Osteoblast (primary cell): ENCODE results near the gene CLSTN2. TPM values are rescaled to one million over a fixed set of nuclear protein-coding genes. Genes with fewer than 3 reads are reported as not detected.

Experiments used
- DNase-seq: peaks from one replicate; pipeline ENCODE4 v3.0.0; 2011; ENCODE audit warnings: low spot score, mixed read lengths; ENCODE audit not compliant: insufficient read length; ENCODE audit errors: missing footprints
- H2AFZ ChIP-seq: 2 replicates; pipeline ENCODE4 v1.6.0; 2011; ENCODE audit warnings: mild to moderate bottlenecking, low read length
- H3K27ac ChIP-seq: 2 replicates; pipeline ENCODE4 v1.5.1; 2011; ENCODE audit warnings: mild to moderate bottlenecking, low read depth, low read length, moderate library complexity
- H3K27me3 ChIP-seq: 2 replicates; pipeline ENCODE4 v1.6.0; 2012; ENCODE audit warnings: mild to moderate bottlenecking, control low read depth, inconsistent platforms, low read length, moderate library complexity; ENCODE audit not compliant: insufficient read depth
- H3K36me3 ChIP-seq: 2 replicates; pipeline ENCODE4 v1.5.1; 2011; ENCODE audit warnings: mild to moderate bottlenecking, low read length, control low read depth, moderate library complexity; ENCODE audit not compliant: insufficient read depth
- H3K4me1 ChIP-seq: 2 replicates; pipeline ENCODE4 v1.5.1; 2011; ENCODE audit warnings: mild to moderate bottlenecking, low read length, control low read depth, moderate library complexity; ENCODE audit not compliant: insufficient read depth
- H3K4me2 ChIP-seq: 2 replicates; pipeline ENCODE4 v1.6.0; 2011; ENCODE audit warnings: mild to moderate bottlenecking, low read length; ENCODE audit not compliant: insufficient read depth
- H3K4me3 ChIP-seq: fragments of 200-600 bp; sonication (generic); 3 replicates; pipeline ENCODE4 v1.5.1; 2012; ENCODE audit warnings: mild to moderate bottlenecking, low read length, inconsistent platforms; ENCODE audit not compliant: insufficient read depth
- H3K79me2 ChIP-seq: 2 replicates; pipeline ENCODE4 v1.6.0; 2012; ENCODE audit warnings: mild to moderate bottlenecking, low read length, control low read depth, inconsistent platforms; ENCODE audit not compliant: insufficient read depth
- H3K9me3 ChIP-seq: 2 replicates; pipeline ENCODE4 v1.5.1; 2011; ENCODE audit warnings: low read depth, low read length, control low read depth
- H4K20me1 ChIP-seq: 2 replicates; pipeline ENCODE4 v1.6.0; 2012; ENCODE audit warnings: mild to moderate bottlenecking, low read length, control low read depth; ENCODE audit not compliant: insufficient read depth
- total RNA-seq: library from RNA; depleted of rRNA; stranded (reverse); fragments of >200 nt; gene quantifications from 2 replicates; pipeline ENCODE4 v1.2.3, GENCODE V29; 2012
- TF ChIP-seq, protein P1 (sequence below): IDR thresholded peaks from 2 replicates; pipeline ENCODE4 v1.5.1; 2011; ENCODE audit warnings: mild to moderate bottlenecking, low read depth, low read length, moderate library complexity; ENCODE audit errors: extremely low read depth

Gene CLSTN2
- total RNA-seq, 1 donor, result under 0.01 TPM

- TF ChIP-seq, protein P1, sequence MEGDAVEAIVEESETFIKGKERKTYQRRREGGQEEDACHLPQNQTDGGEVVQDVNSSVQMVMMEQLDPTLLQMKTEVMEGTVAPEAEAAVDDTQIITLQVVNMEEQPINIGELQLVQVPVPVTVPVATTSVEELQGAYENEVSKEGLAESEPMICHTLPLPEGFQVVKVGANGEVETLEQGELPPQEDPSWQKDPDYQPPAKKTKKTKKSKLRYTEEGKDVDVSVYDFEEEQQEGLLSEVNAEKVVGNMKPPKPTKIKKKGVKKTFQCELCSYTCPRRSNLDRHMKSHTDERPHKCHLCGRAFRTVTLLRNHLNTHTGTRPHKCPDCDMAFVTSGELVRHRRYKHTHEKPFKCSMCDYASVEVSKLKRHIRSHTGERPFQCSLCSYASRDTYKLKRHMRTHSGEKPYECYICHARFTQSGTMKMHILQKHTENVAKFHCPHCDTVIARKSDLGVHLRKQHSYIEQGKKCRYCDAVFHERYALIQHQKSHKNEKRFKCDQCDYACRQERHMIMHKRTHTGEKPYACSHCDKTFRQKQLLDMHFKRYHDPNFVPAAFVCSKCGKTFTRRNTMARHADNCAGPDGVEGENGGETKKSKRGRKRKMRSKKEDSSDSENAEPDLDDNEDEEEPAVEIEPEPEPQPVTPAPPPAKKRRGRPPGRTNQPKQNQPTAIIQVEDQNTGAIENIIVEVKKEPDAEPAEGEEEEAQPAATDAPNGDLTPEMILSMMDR, result no peak
- H3K4me1 ChIP-seq, result no peaks in the 10 kb centered on the region
- DNase-seq, result peak; percentile 27
Observed at GRCh38 chr3:140493271-140493670, 558.3 kb downstream of the CLSTN2 start.

GRCh38 chr3:140494970-140495369 is 560.0 kb downstream of the CLSTN2 start:
- no peak overlapping the region for H3K4me2 ChIP-seq
- TF ChIP-seq, protein P1, result no peak

More at GRCh38 chr3:140493271-140493670, 558.3 kb downstream of the CLSTN2 start:
- no peak overlapping the region for H3K4me2 ChIP-seq
- no peaks in the 10 kb centered on the region for H4K20me1 ChIP-seq
- H3K79me2 ChIP-seq, result no peaks in the 10 kb centered on the region
- no peak overlapping the region for H3K4me3 ChIP-seq
- no peak overlapping the region for H2AFZ ChIP-seq
- H3K9me3 ChIP-seq, result no peaks in the 10 kb centered on the region
- H3K27ac ChIP-seq, result no peak overlapping the region
- H3K36me3 ChIP-seq, result no peaks in the 10 kb centered on the region
- no peaks in the 10 kb centered on the region for H3K27me3 ChIP-seq

GRCh38 chr3:140497331-140497730 is 562.3 kb downstream of the CLSTN2 start:
- Histone ChIP-seq H3K79me2 (no peaks in the 10 kb centered on the region), H4K20me1 (no peaks in the 10 kb centered on the region), H2AFZ (no peak overlapping the region), H3K4me3 (no peak overlapping the region), H3K4me2 (no peak overlapping the region), H3K36me3 (no peaks in the 10 kb centered on the region), H3K27ac (no peak overlapping the region), H3K4me1 (no peaks in the 10 kb centered on the region), H3K27me3 (no peaks in the 10 kb centered on the region), H3K9me3 (no peaks in the 10 kb centered on the region)
- TF ChIP-seq, protein P1, result no peak
- no peak for DNase-seq

More at GRCh38 chr3:140494970-140495369, 560.0 kb downstream of the CLSTN2 start:
- no peaks in the 10 kb centered on the region for H4K20me1 ChIP-seq
- no peaks in the 10 kb centered on the region for H3K9me3 ChIP-seq
- no peaks in the 10 kb centered on the region for H3K4me1 ChIP-seq
- no peaks in the 10 kb centered on the region for H3K27me3 ChIP-seq
- H3K36me3 ChIP-seq, result no peaks in the 10 kb centered on the region
- H3K79me2 ChIP-seq, result no peaks in the 10 kb centered on the region
- no peak overlapping the region for H3K4me3 ChIP-seq
- DNase-seq, result no peak
- H3K27ac ChIP-seq, result no peak overlapping the region
- H2AFZ ChIP-seq, result no peak overlapping the region

DNA sequence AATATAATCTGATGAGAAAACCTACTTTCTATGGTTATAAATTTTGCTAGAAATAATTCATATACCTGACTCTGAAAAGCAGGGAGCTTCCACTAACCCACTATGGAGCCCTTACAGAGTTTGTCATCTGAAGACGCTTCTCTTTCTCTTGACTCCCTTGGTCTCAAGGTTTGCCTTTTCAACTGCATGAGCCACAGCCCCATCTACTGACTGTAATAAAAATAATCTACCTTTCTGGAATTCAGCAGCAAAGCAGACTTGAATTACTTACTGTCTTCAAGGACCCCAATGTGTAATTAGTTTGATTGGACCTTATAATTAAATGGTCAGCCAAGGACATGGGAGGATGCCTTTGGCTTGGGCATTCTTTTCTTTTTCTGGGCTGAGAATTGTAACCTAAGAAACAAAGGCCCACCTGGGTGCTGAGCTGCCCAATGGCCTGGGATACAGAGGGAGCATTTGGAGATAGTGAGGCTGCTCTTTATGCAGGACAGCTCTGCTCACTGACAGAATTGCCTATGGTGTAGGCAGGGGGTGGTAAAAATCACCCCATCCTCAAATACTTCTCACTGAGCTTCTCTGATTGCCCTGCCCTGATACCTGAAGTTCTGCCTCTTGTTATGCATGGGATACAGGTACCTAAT is 564.3 kb downstream of the CLSTN2 start:
- TF ChIP-seq, protein P1, result peak; percentile 41

More for the DNA sequence above, 564.3 kb downstream of the CLSTN2 start:
- Histone ChIP-seq H3K36me3 (no peaks in the 10 kb centered on the region), H3K4me3 (no peak overlapping the region), H3K4me1 (no peaks in the 10 kb centered on the region), H2AFZ (no peak overlapping the region), H4K20me1 (no peaks in the 10 kb centered on the region), H3K79me2 (no peaks in the 10 kb centered on the region), H3K4me2 (no peak overlapping the region), H3K9me3 (no peaks in the 10 kb centered on the region), H3K27me3 (no peaks in the 10 kb centered on the region), H3K27ac (no peak overlapping the region)
- DNase-seq, result peak; percentile 42
